Mesodermal cell (in vitro differentiated cells): ENCODE measurements around the gene ODF4.

Experiments used
- H3K27ac ChIP-seq: 2 replicates; pipeline ENCODE4 v1.7.0; 2013; ENCODE audit warnings: mild to moderate bottlenecking, low read depth, low read length, moderate library complexity; ENCODE audit not compliant: severe bottlenecking
- H3K36me3 ChIP-seq: 2 replicates; pipeline ENCODE4 v1.7.1; 2013; ENCODE audit warnings: mild to moderate bottlenecking, low read length, moderate library complexity; ENCODE audit not compliant: control insufficient read depth, insufficient read depth
- H3K4me1 ChIP-seq: one replicate; pipeline ENCODE4 v1.7.1; 2013; ENCODE audit warnings: mild to moderate bottlenecking, low read length; ENCODE audit not compliant: insufficient read depth, control insufficient read depth, poor library complexity, severe bottlenecking
- H3K4me3 ChIP-seq: 2 replicates; pipeline ENCODE4 v1.7.0; 2013; ENCODE audit warnings: low read length, control low read depth, mild to moderate bottlenecking; ENCODE audit not compliant: insufficient read depth, poor library complexity, severe bottlenecking; ENCODE audit errors: extremely low read depth
- H3K9me3 ChIP-seq: 2 replicates; pipeline ENCODE4 v1.7.1; 2013; ENCODE audit warnings: mild to moderate bottlenecking, low read length, moderate library complexity; ENCODE audit not compliant: control insufficient read depth
- WGBS, 2 experiments: methylation state at CpG; one replicate each; pipeline ENCODE4 v1.1.5; 2013; ENCODE audit warnings: missing lambda C conversion rate in 2 of 2; ENCODE audit not compliant: insufficient coverage in 2 of 2; 5-methylcytosine and 5-hydroxymethylcytosine counted together

The ODF4 gene

DNA sequence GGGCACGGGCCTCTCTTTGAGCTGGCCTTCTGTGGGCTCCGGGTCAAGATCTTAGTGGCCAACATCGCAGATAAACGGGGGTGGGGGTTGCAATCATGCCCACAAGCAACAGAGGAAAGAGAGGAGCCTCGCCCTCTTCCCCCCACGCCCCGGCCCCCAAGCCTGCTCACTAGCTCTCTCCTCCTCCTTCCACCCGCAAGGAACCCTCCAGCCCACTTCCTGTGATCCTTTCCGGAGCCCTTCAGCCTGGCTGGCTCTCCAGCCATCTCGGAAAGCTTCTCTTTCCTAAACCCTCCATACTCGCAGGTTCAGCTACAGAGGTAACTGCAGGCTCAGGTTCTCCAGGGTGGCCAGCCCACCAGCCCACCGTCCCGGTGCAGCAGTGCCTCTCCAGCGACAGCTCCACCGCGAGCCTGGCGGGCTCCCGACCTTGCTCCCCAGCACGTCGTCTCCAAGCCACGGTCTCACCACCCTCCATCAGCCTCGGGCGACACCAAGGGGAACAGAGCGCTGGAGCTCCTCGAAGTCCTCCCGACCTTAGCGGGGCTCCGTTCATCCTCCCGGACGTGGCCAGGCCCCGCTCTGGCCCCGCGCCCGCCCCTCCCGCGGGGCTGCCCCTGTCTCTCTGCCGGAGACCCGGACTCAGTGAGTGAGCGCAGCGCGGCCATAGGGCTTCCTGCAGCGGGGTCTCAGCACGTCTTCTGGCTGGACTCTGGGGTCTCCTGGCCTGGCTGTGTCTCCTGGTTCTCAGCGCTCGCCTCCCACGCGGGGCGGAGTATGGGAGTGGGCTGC lies 12.9 kb upstream of the ODF4 start:
- H3K27ac ChIP-seq, result peak overlapping the region; percentile 43
- H3K36me3 ChIP-seq, result no peaks in the 10 kb centered on the region
- H3K4me3 ChIP-seq, result peak overlapping the region; percentile 52
- WGBS, 2 experiments, result 5 to 14% methylated on average over 26 to 42 of the region's 48 CpGs
- peaks cover 6% of the 10 kb centered on the region for H3K4me1 ChIP-seq
- no peaks in the 10 kb centered on the region for H3K9me3 ChIP-seq

DNA sequence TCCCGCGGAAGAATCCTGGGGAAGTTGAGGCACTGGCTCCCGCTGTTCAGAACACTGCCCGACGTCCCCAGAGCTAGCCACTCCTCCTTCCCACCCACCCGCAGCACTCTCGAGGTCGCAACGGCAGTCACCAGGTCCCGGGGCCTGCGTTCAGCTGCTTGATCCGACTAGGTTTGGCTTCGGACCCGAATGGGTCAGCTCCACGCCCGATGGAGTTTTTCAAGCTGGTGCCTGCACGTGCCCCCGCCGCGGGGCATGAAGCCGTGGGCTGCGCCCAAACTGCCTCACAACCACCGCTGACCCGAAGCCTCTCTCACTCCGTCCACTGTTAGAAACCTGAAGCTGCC lies 12.4 kb upstream of the ODF4 start:
- peaks cover 6% of the 10 kb centered on the region for H3K4me1 ChIP-seq
- H3K4me3 ChIP-seq, result peak overlapping the region; percentile 52
- 37 to 49% methylated on average over 18 to 22 of the region's 25 CpGs for WGBS, 2 experiments

DNA sequence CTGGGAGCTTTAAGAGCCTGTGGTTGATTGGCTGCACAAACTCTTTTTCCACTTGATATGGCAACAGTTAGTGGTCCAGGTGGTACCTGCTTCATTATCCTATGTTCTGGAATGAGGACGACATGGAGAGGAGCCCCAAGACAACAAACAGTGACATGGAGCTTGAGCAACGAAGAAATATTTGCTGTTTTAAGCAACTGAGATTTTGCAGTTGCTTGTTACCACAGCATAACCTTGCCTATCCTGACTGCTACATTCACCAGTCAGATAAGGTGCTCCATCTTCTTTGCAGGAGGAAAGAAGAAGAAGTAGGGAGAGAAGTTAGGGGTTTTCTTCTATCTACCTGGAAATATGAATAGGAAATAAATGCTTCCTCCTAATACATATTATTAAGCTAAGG lies 7.5 kb upstream of the ODF4 start:
- 82 to 86% methylated on average over 1 to 2 of the region's 2 CpGs for WGBS, 2 experiments
- Histone ChIP-seq H3K27ac (no peak overlapping the region), H3K36me3 (no peaks in the 10 kb centered on the region), H3K4me1 (no peaks in the 10 kb centered on the region), H3K9me3 (no peaks in the 10 kb centered on the region), H3K4me3 (no peak overlapping the region)

More for the DNA sequence above, 12.4 kb upstream of the ODF4 start:
- Histone ChIP-seq H3K27ac (no peak overlapping the region), H3K9me3 (no peaks in the 10 kb centered on the region), H3K36me3 (no peaks in the 10 kb centered on the region)

DNA sequence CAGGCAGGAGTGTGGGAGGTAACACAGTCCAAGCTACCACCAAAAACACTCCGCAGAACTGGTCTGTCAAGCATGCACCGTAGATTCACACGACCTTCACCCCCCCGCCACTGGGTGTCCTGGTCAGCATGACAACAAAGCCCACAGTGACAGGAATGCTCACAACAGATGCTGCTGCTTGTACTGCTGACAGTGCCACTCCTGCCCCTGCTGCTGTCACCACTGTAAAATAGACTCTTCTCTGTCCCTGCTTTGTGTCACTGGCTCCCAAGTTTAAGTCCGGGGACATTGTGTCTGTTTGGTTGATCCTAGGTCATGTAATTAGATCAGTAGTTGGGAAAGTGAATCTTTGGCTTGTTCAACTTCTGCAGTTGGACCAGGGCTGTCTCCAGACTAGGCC lies 7.0 kb upstream of the ODF4 start:
- Histone ChIP-seq H3K27ac (no peak overlapping the region), H3K36me3 (no peaks in the 10 kb centered on the region), H3K9me3 (no peaks in the 10 kb centered on the region), H3K4me1 (peaks cover under 1% of the 10 kb centered on the region), H3K4me3 (no peak overlapping the region)
- 46 to 50% methylated on average over 4 of the region's 5 CpGs for WGBS, 2 experiments

DNA sequence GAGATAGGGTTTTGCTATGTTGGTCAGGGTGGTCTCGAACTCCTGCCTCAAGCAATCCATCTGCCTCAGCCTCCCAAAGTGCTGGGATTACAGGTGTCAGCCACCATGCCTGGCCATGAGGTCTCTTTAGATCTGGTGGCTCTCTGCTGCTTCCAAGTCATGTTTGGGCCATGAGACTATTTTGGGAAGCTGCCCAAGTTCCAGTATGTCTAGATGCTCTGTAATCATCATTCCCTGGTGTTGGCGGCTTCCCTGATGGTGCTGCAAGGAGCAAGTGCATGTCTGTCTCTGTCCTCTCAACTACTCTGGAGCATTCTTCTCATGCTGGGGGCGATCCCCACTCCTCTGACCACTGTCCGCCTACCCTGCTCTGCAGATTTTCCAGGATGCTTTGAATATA lies 6.4 kb upstream of the ODF4 start:
- Histone ChIP-seq H3K36me3 (no peaks in the 10 kb centered on the region), H3K27ac (no peak overlapping the region), H3K4me3 (no peak overlapping the region), H3K4me1 (peaks cover 5% of the 10 kb centered on the region), H3K9me3 (no peaks in the 10 kb centered on the region)
- 98 to 99% methylated on average over 4 of the region's 4 CpGs for WGBS, 2 experiments

DNA sequence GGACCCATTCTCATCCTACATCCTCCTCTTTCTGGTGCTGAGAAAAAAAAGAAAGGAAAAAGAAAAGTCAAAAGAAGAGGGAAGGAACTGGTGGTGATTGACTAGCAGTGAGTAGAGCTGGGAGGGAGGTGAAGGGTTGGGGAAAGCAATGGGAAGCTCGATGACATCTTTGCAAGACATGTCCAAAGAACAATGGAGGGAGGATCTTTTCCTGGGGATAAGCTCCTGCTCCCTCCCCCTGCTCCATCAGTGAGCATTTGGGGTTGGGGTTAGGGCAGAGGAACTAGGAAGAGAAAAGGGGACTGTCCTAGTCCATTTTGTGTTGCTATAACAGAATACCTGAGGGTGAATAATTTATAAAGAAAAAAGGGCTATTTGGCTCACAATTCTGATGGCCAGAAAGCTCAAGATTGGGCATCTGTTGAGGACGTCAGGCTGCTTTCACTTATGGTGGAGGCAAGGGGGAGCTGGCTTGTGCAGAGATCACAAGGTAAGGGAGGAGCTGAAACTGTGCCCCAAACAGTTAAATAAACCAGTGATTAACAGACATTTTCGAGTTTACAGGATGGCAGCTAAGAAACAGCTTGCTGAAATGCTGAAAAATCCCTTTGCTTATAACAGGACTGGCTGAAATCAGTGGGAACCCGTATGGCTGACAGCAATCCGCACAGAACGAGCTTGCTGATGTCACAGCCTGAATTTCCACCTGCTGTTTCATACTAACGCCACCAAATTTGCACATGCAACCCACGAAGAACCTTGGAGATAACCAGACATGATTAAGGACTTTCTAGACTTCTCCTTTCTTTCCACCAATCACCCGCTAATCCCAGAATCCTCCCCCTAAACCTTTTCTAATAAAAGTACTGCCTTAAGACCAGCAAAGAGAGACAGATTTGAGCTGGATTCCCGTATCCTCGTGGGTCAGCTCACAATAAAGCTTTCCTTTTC lies 1.6 kb upstream of the ODF4 start:
- Histone ChIP-seq H3K9me3 (no peaks in the 10 kb centered on the region), H3K4me3 (no peak overlapping the region), H3K4me1 (peaks cover 5% of the 10 kb centered on the region), H3K27ac (no peak overlapping the region), H3K36me3 (no peaks in the 10 kb centered on the region)
- 33 to 54% methylated on average over 8 to 9 of the region's 11 CpGs for WGBS, 2 experiments

DNA sequence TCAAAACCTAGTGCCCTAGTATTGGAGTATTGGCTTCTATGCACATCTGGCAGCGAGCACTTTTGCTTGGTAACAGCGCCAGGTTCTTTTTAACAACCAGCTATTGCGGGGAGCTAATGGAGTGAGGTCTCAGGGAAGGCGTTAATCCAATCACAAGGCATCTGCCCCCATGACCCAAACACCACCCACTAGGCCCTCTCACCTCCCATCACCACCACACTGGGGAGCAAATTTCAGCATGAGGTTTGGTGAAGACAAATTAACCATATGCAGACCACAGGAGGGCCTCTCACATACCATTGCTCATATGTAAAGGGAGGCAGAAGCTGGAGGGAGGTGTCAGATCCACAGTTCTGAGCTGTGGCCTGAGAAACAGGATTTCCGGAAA lies 893 bp upstream of the ODF4 start:
- WGBS, 2 experiments, result 80 to 100% methylated on average over 2 to 3 of the region's 5 CpGs
- Histone ChIP-seq H3K4me3 (no peak overlapping the region), H3K36me3 (no peaks in the 10 kb centered on the region), H3K27ac (no peak overlapping the region), H3K9me3 (no peaks in the 10 kb centered on the region), H3K4me1 (peaks cover 5% of the 10 kb centered on the region)

DNA sequence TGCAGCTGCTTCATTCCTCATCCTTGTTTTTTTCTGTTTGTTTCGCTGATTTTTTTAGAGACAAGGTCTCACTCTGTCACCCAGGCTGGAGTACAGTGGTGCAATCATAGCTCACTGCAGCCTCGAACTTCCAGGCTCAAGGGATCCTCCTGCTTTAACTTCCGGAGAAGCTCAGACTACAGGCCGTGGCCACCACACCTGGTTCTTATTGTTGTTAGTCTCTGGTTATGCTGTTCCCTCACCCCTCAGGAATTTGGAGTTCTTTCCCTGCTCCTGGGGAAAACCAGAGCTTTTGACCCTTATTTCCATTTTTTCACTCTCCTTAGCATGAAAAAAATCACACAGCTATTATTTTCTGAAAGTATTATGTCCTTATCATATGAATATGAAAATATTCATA lies 1.8 kb downstream of the ODF4 start:
- no peaks in the 10 kb centered on the region for H3K9me3 ChIP-seq
- H3K36me3 ChIP-seq, result no peaks in the 10 kb centered on the region
- H3K4me3 ChIP-seq, result no peak overlapping the region
- 72 to 78% methylated on average over 4 of the region's 4 CpGs for WGBS, 2 experiments
- no peak overlapping the region for H3K27ac ChIP-seq
- peaks cover 5% of the 10 kb centered on the region for H3K4me1 ChIP-seq

DNA sequence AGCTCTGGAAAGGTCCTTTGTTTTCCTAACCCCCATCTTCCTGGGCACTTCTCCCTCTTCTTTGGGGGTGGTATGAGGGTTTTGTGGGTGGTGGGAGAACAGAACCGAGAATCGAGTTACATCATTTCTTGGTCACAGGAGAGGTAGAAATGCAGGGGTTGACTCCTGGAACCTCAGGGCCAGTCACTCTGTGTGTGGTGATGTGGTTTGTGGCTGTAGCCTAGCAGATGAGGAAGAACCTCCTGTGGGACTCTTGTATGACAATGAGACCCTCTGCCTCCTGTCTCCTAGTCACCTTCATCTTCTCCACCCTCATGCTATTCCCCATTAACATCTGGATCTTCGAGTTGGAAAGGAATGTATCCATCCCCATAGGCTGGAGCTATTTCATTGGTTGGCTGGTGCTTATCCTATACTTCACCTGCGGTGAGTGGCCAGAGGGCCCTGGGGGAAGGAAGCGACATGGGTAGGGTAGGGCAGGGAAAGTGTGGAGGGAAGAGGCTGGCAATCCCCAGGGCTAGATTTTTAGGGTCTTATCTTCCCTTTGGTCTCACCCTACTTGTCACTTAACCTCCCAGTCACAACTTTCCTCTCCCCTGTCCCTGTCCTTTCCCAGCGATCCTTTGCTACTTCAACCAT lies 5.5 kb downstream of the ODF4 start:
- Histone ChIP-seq H3K36me3 (no peaks in the 10 kb centered on the region), H3K9me3 (no peaks in the 10 kb centered on the region)
- 66 to 92% methylated on average over 3 of the region's 6 CpGs for WGBS, 2 experiments

DNA sequence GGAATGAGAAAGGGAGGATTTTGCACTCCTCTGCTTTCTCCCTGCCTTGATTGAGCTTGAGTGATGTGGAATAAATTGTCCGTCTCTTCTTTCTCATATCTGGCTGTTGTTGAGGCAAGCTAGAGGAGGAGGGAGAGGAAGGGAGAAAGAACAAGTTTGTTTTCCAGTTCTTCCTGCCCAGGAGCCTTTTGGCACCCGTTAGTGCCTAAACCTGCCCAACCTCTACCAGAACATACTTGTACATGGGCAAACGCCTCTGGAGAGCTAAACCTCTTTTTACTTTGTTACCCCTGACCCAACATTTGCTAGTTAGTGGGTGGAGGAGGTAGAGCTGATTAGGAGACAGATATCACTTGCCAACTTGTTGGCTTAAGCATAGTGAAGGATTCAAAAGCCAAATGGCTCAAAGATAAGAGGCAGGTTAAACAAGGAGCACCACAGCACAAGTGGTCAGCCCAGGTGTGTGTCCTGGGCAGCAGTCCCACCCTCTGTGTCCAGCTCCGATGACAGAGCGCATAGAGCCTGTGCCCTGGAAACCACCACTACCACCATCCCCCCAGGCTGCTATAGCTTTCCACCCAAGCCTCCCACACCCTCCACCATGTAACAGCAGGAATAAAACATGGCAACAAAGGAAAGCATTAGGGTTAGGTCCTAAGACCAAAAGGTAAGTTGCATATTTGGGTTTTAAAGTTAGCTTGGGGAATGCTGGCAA lies 6.5 kb downstream of the ODF4 start:
- H3K9me3 ChIP-seq, result no peaks in the 10 kb centered on the region
- WGBS, 2 experiments, result 95% methylated on average over 3 of the region's 5 CpGs; no CpG with 5 or more reads in 1 of the 2 experiments
- no peak overlapping the region for H3K27ac ChIP-seq
- H3K36me3 ChIP-seq, result no peaks in the 10 kb centered on the region
- H3K4me1 ChIP-seq, result no peaks in the 10 kb centered on the region
- no peak overlapping the region for H3K4me3 ChIP-seq

More for the DNA sequence above, 5.5 kb downstream of the ODF4 start:
- Histone ChIP-seq H3K27ac (no peak overlapping the region), H3K4me1 (no peaks in the 10 kb centered on the region), H3K4me3 (no peak overlapping the region)
